CD8-positive, alpha-beta memory T cell (primary cell): ENCODE measurements around the gene KHDC4. TPM values are rescaled to one million over a fixed set of nuclear protein-coding genes. Genes with fewer than 3 reads are reported as not detected.
A peak's percentile ranks its signal among the peaks of the same experiment; 100 is the strongest.

ENCODE experiments used
- CTCF ChIA-PET: fragments of 350-600 bp; sonication (Branson Sonifier 250); formaldehyde crosslinking; loops from one replicate; lab custom pipeline; 2021; ENCODE audit warnings: antibody characterized with exemption; lab: Charles Lee
- POLR2A ChIA-PET: fragments of 350-600 bp; sonication (Branson Sonifier 250); formaldehyde crosslinking; loops from one replicate; lab custom pipeline; 2021; ENCODE audit warnings: antibody characterized with exemption; lab: Charles Lee
- DNase-seq, 5 donors: peaks; one replicate each; pipeline versions ENCODE4 v3.0.0 to v3.0.0-alpha.2; 2020 to 2022; ENCODE audit warnings: mixed read lengths in 1 of 5
- H3K27ac ChIP-seq: one replicate; pipeline ENCODE4 v1.7.0; 2013; ENCODE audit warnings: low read depth, mild to moderate bottlenecking, low read length, moderate library complexity
- H3K27me3 ChIP-seq: 2 replicates; pipeline ENCODE4 v1.7.0; 2013; ENCODE audit warnings: low read length, mild to moderate bottlenecking; ENCODE audit not compliant: insufficient read depth, poor library complexity, severe bottlenecking
- H3K36me3 ChIP-seq: 2 replicates; pipeline ENCODE4 v1.7.0; 2013; ENCODE audit warnings: mild to moderate bottlenecking, low read length, moderate library complexity; ENCODE audit not compliant: insufficient read depth
- H3K4me1 ChIP-seq: 2 replicates; pipeline ENCODE4 v1.7.0; 2013; ENCODE audit warnings: mild to moderate bottlenecking, low read length, moderate library complexity; ENCODE audit not compliant: insufficient read depth
- H3K4me3 ChIP-seq: 2 replicates; pipeline ENCODE4 v1.7.0; 2013; ENCODE audit warnings: mild to moderate bottlenecking, low read length
- H3K9me3 ChIP-seq: 2 replicates; pipeline ENCODE4 v1.7.0; 2013; ENCODE audit warnings: mild to moderate bottlenecking, low read length
- H3K27ac Mint-ChIP-seq, 8 donors: one replicate each; pipeline ENCODE4 v1.8.0; 2020 to 2021; ENCODE audit warnings: mixed read lengths in 8 of 8, mild to moderate bottlenecking in 6 of 8, inconsistent platforms in 3 of 8, moderate library complexity in 3 of 8
- H3K27me3 Mint-ChIP-seq, 2 donors: one replicate each; pipeline ENCODE4 v1.8.0; 2020 to 2021; ENCODE audit warnings: mixed read lengths in 2 of 2, mild to moderate bottlenecking in 1 of 2, moderate library complexity in 1 of 2
- H3K36me3 Mint-ChIP-seq, 3 donors: one replicate each; pipeline ENCODE4 v1.8.0; 2020 to 2021; ENCODE audit warnings: mixed read lengths in 3 of 3, inconsistent platforms in 1 of 3, mild to moderate bottlenecking in 1 of 3
- H3K4me1 Mint-ChIP-seq, 3 donors: one replicate each; pipeline ENCODE4 v1.8.0; 2020 to 2021; ENCODE audit warnings: mixed read lengths in 3 of 3, inconsistent platforms in 1 of 3, mild to moderate bottlenecking in 1 of 3
- H3K4me3 Mint-ChIP-seq, 7 donors: one replicate each; pipeline ENCODE4 v1.8.0; 2020 to 2021; ENCODE audit warnings: mixed read lengths in 7 of 7, mild to moderate bottlenecking in 6 of 7, moderate library complexity in 4 of 7, inconsistent platforms in 2 of 7
- H3K9me3 Mint-ChIP-seq, 5 donors: one replicate each; pipeline ENCODE4 v1.8.0; 2020 to 2022; ENCODE audit warnings: mixed read lengths in 5 of 5, mild to moderate bottlenecking in 3 of 5, moderate library complexity in 2 of 5, inconsistent platforms in 1 of 5
- polyA plus RNA-seq: library from polyadenylated mRNA; unstranded; fragments of 300-500 nt; fragmentation: Illumina TruSeq; gene quantifications from one replicate; pipeline ENCODE4 v1.2.3, GENCODE V29; 2021
- total RNA-seq, 2 experiments: library from RNA; stranded (reverse); gene quantifications; one replicate each; pipeline ENCODE4 v1.2.3, GENCODE V29; 2021

Gene KHDC4
- total and polyA plus RNA-seq, 3 experiments from 2014 or later = 8.2 to 61.2 (median 58.8) TPM

DNA sequence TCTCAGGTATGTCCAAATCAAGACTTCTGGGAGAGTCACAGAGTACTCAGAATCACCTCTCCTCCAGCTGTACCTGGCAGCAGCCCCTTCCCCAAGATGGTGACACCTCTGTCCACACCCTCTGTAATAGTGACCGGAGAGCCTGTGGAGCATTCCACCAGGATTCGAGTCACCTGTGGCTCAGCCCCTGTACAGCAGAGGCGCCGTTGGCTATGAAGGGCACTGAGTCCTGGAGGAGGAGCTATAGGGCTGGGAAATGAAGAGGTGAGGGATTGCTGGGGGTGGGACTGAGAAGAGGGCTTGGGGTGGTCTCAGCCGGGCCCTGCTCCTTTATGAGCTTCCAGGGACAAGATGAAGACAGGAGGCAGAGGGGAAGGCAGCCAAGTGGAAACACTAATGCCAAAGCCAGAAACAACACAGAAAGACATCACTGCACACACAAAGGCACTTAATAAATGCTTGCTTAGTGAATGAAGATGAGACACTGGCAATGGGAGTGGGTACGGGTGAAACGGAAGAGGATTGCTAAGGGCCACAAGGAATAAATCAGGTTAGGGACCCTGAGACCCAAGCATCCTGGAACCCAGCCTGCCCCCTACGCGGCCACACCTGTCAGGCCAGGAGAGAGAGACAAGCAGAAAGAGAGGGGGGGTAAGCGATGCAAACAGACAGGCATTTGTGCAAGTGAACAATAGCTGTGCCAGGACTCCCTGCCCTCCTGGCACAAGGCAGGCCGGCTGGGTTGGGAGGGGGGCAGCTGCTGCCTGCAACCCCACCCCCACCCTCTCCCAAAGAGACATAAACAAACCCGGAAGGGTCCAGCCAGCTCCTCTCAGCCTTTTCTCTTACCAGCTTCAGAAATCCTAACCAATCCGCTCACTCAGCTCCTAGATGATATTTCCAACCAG, 40.2 kb upstream of the KHDC4 start:
- peak overlapping the region; percentile 92 to 100 (median 98) for H3K4me3 Mint-ChIP-seq
- CTCF ChIA-PET = interaction anchor here (0.5 to 1.3 kb wide), 3 partner anchors 9 to 71 kb away, joined by 3 to 5 read pairs (median 3); no protein-coding TSS in a partner anchor
- peaks cover 77 to 86% (median 78%) of the 10 kb centered on the region in 3 donors for H3K4me1 Mint-ChIP-seq
- no peak for DNase-seq
- H3K4me1 ChIP-seq = peaks cover 70% of the 10 kb centered on the region
- H3K27ac Mint-ChIP-seq = peak overlapping the region; percentile 86 to 99 (median 96)
- H3K9me3 Mint-ChIP-seq = no peaks in the 10 kb centered on the region
- peak overlapping the region; percentile 91 for H3K4me3 ChIP-seq
- no peaks in the 10 kb centered on the region for H3K36me3 ChIP-seq
- no peaks in the 10 kb centered on the region for H3K9me3 ChIP-seq
- H3K27me3 Mint-ChIP-seq = no peaks in the 10 kb centered on the region
- POLR2A ChIA-PET = interaction anchor here (0.7 to 0.8 kb wide), 2 partner anchors 52 to 76 kb away, joined by 3 to 5 read pairs; no protein-coding TSS in a partner anchor
- peak overlapping the region; percentile 94 for H3K27ac ChIP-seq
- H3K36me3 Mint-ChIP-seq = peaks cover 0 to 61% (median 4%) of the 10 kb centered on the region in 3 donors
- no peaks in the 10 kb centered on the region for H3K27me3 ChIP-seq

GRCh38 chr1:155973723-155974122, 39.5 kb upstream of the KHDC4 start:
- H3K27me3 ChIP-seq = no peaks in the 10 kb centered on the region
- Mint-ChIP-seq H3K27me3 (no peaks in the 10 kb centered on the region), H3K27ac (peak overlapping the region in 7 of 8 donors; percentile 70 to 99 (median 92)), H3K9me3 (no peaks in the 10 kb centered on the region), H3K4me3 (peak overlapping the region; percentile 49 to 100 (median 98)), H3K36me3 (peaks cover 0 to 64% (median 4%) of the 10 kb centered on the region in 3 donors), H3K4me1 (peaks cover 79 to 88% (median 80%) of the 10 kb centered on the region in 3 donors)
- H3K27ac ChIP-seq = no peak overlapping the region
- H3K4me1 ChIP-seq = peaks cover 72% of the 10 kb centered on the region
- ChIA-PET CTCF (interaction anchor here (0.5 to 1.3 kb wide), 3 partner anchors 10 to 71 kb away, joined by 3 to 5 read pairs (median 3); no protein-coding TSS in a partner anchor), POLR2A (interaction anchor here (0.8 kb wide), 1 partner anchor 75 kb away, joined by 3 read pairs; no protein-coding TSS in a partner anchor)
- H3K4me3 ChIP-seq = no peak overlapping the region
- H3K36me3 ChIP-seq = peaks cover 6% of the 10 kb centered on the region
- no peak for DNase-seq
- H3K9me3 ChIP-seq = no peaks in the 10 kb centered on the region

DNA sequence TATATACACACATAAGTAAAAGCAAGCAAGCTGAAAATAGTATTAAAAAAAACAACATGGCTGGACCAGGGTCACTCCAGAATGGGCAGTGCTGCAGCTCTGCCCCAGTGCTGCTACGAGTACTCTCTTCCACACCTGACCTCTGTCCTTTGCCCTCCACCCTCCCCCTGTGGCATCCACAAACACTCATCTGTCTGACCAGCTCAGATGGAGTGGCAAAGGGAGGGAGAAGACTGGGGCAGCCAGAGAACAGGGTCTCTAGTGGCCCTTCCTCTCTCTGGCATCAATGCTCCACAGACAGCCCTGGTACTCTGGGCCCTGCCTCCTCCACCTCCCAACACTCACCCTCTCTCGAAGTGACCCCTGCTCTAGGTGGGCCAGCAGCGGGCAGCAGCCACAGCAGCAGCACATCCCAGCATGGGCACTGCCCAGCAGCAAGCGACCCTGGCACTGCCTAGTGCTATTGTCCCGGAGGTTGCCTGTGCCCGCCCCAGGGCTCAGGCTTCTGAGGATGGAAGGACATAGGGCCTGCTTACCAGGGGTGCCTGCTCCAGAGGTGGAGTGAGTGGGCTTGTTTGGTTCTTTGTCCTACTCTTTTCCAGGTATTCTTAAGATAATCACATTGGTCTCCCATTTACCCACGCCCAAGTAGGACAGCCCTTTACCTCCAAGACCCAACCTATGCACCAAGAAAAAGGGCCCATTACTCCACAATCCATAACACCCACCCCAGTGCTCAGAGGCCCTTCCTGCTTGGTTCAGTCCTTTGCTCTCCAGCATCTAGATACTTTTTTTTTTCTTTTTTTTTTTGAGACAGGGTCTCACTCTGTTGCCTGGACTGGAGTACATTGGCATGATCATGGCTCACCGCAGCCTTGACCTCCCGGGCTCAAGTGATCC, 37.9 kb upstream of the KHDC4 start:
- peaks cover 93 to 100% (median 94%) of the 10 kb centered on the region in 3 donors for H3K4me1 Mint-ChIP-seq
- H3K9me3 Mint-ChIP-seq = no peaks in the 10 kb centered on the region
- Histone ChIP-seq H3K9me3 (no peaks in the 10 kb centered on the region), H3K4me1 (peaks cover 87% of the 10 kb centered on the region), H3K27me3 (no peaks in the 10 kb centered on the region), H3K36me3 (peaks cover 7% of the 10 kb centered on the region), H3K4me3 (no peak overlapping the region), H3K27ac (no peak overlapping the region)
- ChIA-PET POLR2A (no interaction called here), CTCF (interaction anchor here (0.7 to 0.9 kb wide), 2 partner anchors 18 to 34 kb away, joined by 3 read pairs; no protein-coding TSS in a partner anchor)
- peaks cover 0 to 71% (median 4%) of the 10 kb centered on the region in 3 donors for H3K36me3 Mint-ChIP-seq
- peak overlapping the region; percentile 84 to 99 (median 91) for H3K27ac Mint-ChIP-seq
- no peaks in the 10 kb centered on the region for H3K27me3 Mint-ChIP-seq
- peak overlapping the region in 6 of 7 donors; percentile 54 to 77 (median 65) for H3K4me3 Mint-ChIP-seq
- no peak for DNase-seq

DNA sequence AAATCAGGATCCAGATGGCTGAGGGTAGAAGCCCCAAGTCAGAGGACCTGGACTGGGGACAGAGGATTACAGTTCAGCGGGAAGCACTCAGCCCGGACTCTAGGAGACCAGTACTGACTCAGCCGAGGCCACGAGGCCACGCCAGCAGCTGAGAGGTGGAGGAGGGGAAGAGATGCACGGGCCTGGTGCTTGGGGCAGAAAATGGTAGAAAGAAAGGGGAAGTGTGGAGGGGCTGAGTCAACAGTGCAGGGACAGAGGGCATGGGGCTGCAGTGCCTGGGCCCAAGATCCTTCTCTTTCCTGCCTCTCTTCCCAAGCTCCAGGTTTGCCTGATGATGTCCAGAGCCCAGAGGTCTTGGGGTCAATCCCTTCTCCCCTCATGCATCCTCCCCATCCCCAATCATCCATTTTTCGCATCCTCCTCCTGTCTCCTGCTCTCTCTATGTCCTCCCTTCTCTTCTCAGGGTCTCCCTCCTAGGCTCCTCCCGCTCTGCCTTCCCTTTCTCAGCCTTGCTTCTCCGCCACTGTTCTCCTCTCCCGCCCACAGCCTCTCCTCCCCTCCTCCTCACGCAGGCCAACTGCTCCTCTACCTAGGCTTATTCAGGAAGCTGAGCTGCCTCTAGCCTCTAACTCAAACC, 36.4 kb upstream of the KHDC4 start:
- Mint-ChIP-seq H3K36me3 (peaks cover 0 to 75% (median 4%) of the 10 kb centered on the region in 3 donors), H3K4me1 (peaks cover 92 to 99% (median 97%) of the 10 kb centered on the region in 3 donors), H3K27ac (peak overlapping the region; percentile 83 to 97 (median 93)), H3K27me3 (no peaks in the 10 kb centered on the region), H3K9me3 (no peaks in the 10 kb centered on the region), H3K4me3 (peak overlapping the region; percentile 48 to 75 (median 57))
- Histone ChIP-seq H3K27ac (peak overlapping the region; percentile 56), H3K9me3 (no peaks in the 10 kb centered on the region), H3K36me3 (peaks cover 21% of the 10 kb centered on the region), H3K4me1 (peaks cover 96% of the 10 kb centered on the region), H3K27me3 (no peaks in the 10 kb centered on the region), H3K4me3 (no peak overlapping the region)
- DNase-seq = no peak
- ChIA-PET CTCF (no interaction called here), POLR2A (no interaction called here)

- peaks cover 31% of the 10 kb centered on the region for H3K36me3 ChIP-seq
- Mint-ChIP-seq H3K4me1 (peaks cover 80 to 86% (median 84%) of the 10 kb centered on the region in 3 donors), H3K27ac (peak overlapping the region; percentile 78 to 97 (median 93)), H3K36me3 (peaks cover 0 to 84% (median 7%) of the 10 kb centered on the region in 3 donors), H3K4me3 (peak overlapping the region in 6 of 7 donors; percentile 26 to 60 (median 44)), H3K27me3 (no peaks in the 10 kb centered on the region), H3K9me3 (no peaks in the 10 kb centered on the region)
- H3K9me3 ChIP-seq = no peaks in the 10 kb centered on the region
- no peaks in the 10 kb centered on the region for H3K27me3 ChIP-seq
- peak overlapping the region; percentile 13 for H3K27ac ChIP-seq
- DNase-seq = no peak
- CTCF ChIA-PET = interaction anchor here (3.9 kb wide), 1 partner anchor 8 kb away, joined by 34 read pairs; the partner anchor contains the start of gene ARHGEF2
- H3K4me3 ChIP-seq = no peak overlapping the region
- POLR2A ChIA-PET = interaction anchor here (0.7 kb wide), 1 partner anchor 9 kb away, joined by 4 read pairs; the partner anchor contains the start of gene ARHGEF2
- peaks cover 84% of the 10 kb centered on the region for H3K4me1 ChIP-seq
Observed at GRCh38 chr1:155969377-155969791, 35.2 kb upstream of the KHDC4 start.

GRCh38 chr1:155968670-155969069, 34.5 kb upstream of the KHDC4 start:
- H3K27me3 ChIP-seq = no peaks in the 10 kb centered on the region
- no peak overlapping the region for H3K27ac ChIP-seq
- peaks cover 34% of the 10 kb centered on the region for H3K36me3 ChIP-seq
- H3K4me3 ChIP-seq = peak overlapping the region; percentile 8
- H3K4me3 Mint-ChIP-seq = peak overlapping the region in 5 of 7 donors; percentile 3 to 76 (median 67)
- peaks cover 74 to 79% (median 77%) of the 10 kb centered on the region in 3 donors for H3K4me1 Mint-ChIP-seq
- peaks cover 0 to 84% (median 10%) of the 10 kb centered on the region in 3 donors for H3K36me3 Mint-ChIP-seq
- peaks cover 76% of the 10 kb centered on the region for H3K4me1 ChIP-seq
- H3K9me3 ChIP-seq = no peaks in the 10 kb centered on the region
- peak overlapping the region; percentile 78 to 96 (median 92) for H3K27ac Mint-ChIP-seq
- POLR2A ChIA-PET = interaction anchor here (3.3 kb wide), 1 partner anchor 8 kb away, joined by 31 read pairs; the partner anchor contains the start of gene ARHGEF2
- no peak for DNase-seq
- H3K27me3 Mint-ChIP-seq = no peaks in the 10 kb centered on the region
- no peaks in the 10 kb centered on the region for H3K9me3 Mint-ChIP-seq
- CTCF ChIA-PET = interaction anchor here (1.0 to 3.9 kb wide), 5 partner anchors 9 to 38 kb away, joined by 3 to 34 read pairs (median 4); partner anchors contain the start of gene ARHGEF2
